PFSK-1 (cell line): Measurements from ENCODE around the gene CEP70.

Experiments used
- POLR2AphosphoS5 ChIP-seq: IDR thresholded peaks from 2 replicates; pipeline ENCODE4 v1.6.1; 2012; ENCODE audit warnings: low read depth, mild to moderate bottlenecking, control low read depth, low read length, moderate library complexity
- TAF1 ChIP-seq: IDR thresholded peaks from 2 replicates; pipeline ENCODE4 v1.6.1; 2012; ENCODE audit warnings: low read length, control low read depth, borderline replicate concordance; ENCODE audit not compliant: insufficient read depth

DNA sequence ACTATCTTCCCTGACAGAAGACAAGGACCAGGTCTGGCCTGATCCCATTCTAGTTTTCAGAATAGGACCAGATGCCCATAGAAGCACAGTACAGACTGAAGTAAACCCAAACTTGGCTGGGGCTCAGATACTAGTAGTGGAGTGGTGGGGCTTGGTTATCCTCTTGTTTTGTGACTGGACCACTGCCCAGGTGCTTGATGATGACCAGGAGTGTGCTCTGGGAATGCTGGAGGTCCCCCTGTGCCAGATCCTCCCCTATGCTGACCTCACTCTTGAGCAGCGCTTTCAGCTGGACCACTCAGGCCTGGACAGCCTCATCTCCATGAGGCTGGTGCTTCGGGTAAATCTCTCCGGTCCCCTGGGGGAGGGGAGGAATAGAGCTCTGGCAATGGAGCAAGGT is 123.4 kb downstream of the CEP70 start:
- TF ChIP-seq POLR2AphosphoS5: no peak
- no peak for TF ChIP-seq TAF1
